Activated T-cell treated with anti-CD3 and anti-CD28 coated beads for 1 hour (primary cell): ENCODE results near the gene UBXN2A.

ENCODE experiments used
- DNase-seq: peaks from one replicate; pipeline ENCODE4 v3.0.0-alpha.2; 2020; ENCODE audit warnings: low read depth

The UBXN2A gene, protein sequence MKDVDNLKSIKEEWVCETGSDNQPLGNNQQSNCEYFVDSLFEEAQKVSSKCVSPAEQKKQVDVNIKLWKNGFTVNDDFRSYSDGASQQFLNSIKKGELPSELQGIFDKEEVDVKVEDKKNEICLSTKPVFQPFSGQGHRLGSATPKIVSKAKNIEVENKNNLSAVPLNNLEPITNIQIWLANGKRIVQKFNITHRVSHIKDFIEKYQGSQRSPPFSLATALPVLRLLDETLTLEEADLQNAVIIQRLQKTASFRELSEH

DNA sequence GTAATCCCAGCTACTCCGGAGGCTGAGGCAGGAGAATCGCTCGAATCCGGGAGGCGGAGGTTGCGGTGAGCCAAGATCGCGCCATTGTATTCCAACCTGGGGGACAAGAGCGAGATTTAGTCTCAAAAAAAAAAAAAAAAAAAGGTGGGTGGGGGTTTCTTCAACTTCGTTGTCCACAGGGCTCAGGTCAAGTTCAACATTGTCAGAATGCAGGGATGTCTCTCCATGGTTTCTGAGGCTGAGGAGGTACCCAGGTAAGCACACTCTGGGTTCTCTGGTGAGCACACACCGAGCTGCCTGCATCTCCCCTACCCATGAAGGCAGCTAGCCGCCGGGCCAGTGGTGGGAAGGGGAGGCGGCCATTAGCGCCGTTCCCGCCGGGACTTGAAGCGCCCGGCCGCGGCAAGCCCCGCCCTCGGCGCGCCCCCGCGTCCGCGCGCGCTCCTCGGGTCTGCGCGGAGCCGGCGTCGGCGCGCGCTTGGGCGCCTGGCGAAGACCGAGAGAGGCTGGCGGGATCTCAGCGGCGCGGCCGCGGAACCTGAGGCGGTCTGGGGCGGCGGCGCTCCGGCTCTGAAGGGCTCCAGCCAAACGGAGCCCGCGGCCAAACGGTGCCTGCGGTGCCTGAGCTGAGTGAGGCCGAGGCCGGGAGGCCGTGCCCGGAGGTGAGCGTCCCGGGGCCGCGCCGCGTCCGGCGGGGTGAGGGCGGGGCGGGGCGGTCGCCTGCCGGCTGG is at the start of gene UBXN2A:
Gene UBXN2A (plus strand): TSS at position 477 of the 731 bp plus-strand sequence. CDS start 17,852 bp downstream, outside the sequence.
- DNase-seq, result peak; percentile 64

DNA sequence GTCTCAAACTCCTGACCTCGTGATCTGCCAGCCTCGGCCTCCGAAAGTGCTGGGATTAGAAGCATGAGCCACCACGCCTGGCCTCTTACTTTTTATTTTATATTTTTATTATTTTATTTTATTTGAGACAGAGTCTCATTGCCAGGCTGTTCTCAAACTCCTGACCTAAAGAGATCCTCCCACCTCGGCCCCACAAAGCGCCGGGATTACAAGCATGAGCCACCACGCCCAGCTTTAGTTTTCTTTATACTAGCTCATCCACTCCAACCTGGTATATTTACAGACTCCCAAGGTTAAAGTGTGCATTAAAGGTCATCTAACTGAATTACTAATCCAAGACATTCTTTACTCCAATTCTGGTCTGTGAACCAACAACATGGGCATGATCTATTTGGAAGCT is 40.1 kb upstream of the UBXN2A start:
- no peak for DNase-seq

- DNase-seq, result no peak
Observed at GRCh38 chr2:23900541-23901322, 39.5 kb upstream of the UBXN2A start.

- no peak for DNase-seq
Observed at GRCh38 chr2:23901966-23902846, 38.1 kb upstream of the UBXN2A start.

DNA sequence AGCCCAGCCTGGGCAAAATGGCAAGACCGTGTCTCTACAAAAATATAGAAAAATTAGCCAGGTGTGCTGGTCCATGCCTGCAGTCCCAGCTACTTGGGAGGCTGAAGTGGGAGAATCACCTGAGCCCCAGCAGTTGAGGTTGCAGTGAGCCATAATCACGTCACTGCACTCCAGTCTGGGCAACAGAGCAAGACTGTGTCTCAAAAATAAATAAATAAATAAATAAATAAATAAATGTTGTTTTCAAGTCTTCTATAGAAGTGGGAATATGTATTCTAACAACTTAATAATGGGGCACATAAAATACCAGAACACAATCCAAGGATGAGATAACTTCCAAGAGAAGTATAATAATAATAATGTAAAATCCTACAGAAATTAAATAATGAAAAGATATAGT is 37.2 kb upstream of the UBXN2A start:
- DNase-seq, result no peak

DNA sequence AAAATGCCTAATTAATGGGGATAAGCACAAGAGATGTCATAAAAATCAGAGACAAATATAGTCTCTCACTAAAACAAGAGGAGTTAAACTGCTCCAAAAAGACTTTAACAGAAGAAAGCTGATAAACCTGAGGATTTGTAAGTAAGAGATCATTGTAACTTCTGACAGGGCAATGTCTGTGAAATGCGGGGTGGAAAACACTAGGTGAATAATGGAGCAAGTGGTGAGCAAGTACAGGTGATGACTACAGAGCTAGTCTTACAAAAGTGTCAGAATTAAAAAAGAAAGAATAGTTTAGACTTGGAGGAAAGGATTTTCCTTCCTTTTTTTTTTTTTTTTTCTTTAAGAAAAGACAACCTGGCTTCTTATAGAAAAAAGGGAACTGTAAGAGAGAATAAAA is 36.0 kb upstream of the UBXN2A start:
- no peak for DNase-seq

DNA sequence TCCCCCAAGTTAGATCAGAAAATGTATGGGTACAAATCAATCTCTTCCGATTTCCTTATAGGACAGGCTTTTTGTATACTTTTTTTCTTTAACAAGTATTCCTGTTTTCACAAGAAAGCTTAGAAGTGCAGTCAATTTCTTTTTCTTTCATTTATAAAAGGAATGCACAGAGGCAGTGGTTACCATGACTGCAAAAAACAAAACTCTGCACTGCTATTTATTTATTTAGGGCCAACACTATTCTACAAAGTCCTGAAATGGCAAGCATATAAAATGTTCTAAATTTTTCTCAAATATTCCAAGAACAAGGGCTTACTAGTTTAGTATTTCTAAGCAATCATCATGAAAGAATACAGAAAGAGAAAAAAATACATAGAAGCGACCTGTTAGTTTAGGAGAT is 35.6 kb upstream of the UBXN2A start:
- DNase-seq, result no peak

DNA sequence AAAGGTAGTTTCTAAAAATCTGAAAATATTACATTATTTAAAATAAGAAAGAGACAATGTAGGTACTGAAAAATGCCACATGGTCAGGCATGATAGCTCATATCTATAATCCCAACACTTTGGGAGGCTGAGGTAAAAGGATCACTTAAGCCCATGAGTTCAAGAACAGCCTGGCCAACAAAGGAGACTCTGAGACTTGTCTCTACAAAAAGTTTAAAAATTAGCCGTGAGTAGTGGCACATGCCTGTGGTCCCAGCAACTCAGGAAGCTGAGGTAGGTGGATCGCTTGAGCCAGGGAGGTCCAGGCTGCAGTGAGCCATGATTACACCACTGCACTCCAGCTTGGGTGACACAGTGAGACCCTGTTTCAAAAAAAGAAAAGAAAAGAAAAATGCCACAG is 35.1 kb upstream of the UBXN2A start:
- no peak for DNase-seq

- DNase-seq, result no peak
Observed at GRCh38 chr2:23912054-23912453, 28.2 kb upstream of the UBXN2A start.

DNA sequence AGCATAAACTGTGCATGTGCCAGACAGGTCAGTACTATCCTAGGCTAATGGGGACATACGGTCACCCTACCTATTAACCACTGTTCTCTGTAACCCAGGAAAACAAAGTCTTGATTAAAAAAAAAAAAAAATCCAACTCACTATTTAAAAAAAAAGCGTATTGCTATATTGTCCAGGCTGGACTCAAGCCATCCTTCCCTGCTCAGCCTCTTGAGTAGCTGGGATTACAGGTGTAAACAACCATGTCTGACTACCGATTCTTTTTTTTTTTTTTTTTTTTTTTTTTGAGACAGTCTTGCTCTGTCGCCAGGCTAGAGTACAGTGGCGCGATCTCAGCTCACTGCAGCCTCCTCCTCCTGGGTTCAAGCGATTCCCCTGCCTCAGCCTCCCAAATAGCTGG is 24.9 kb upstream of the UBXN2A start:
- DNase-seq, result no peak

- DNase-seq, result no peak
Observed at GRCh38 chr2:23916727-23917405, 23.4 kb upstream of the UBXN2A start.

GRCh38 chr2:23918837-23919489 is 21.3 kb upstream of the UBXN2A start:
- DNase-seq, result no peak

DNA sequence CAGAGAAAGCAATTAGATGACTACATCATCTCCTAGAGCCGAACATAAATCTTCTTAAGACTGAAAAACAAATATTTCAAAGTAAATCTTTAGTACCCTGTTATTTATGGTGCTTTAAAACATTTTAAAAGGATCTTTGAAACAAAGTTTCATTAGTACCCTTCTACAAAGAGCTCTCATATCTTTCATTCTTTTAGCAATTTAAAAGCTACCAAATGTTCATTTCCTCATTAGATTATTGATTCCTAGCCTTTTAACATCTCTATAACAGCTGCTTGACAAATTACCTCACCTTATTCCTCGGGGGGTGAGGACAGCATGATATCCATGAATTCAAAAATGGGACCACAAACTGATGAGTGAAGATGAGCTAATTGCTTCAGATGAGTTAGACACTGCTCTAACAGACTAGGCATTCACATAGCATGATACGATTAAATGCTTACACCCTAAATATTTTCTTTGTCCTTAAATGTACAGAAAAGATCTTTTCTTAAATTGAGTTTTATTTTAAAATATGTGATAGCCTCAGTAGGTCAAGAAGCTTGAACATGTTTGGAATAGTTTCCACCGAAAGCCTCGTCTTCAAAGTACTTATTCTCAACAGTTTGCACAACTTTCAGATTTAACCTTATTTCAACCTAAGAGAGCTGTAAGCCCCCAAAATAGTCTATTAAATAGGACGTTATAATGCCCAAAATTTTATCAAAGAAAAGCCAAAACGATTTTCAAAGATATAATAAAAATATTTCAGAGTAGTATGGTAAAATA is 15.5 kb upstream of the UBXN2A start:
- no peak for DNase-seq

GRCh38 chr2:23925702-23926289 is 14.5 kb upstream of the UBXN2A start:
- DNase-seq, result peak; percentile 27

- peak; percentile 10 for DNase-seq
Observed at GRCh38 chr2:23926290-23926749, 13.9 kb upstream of the UBXN2A start.

DNA sequence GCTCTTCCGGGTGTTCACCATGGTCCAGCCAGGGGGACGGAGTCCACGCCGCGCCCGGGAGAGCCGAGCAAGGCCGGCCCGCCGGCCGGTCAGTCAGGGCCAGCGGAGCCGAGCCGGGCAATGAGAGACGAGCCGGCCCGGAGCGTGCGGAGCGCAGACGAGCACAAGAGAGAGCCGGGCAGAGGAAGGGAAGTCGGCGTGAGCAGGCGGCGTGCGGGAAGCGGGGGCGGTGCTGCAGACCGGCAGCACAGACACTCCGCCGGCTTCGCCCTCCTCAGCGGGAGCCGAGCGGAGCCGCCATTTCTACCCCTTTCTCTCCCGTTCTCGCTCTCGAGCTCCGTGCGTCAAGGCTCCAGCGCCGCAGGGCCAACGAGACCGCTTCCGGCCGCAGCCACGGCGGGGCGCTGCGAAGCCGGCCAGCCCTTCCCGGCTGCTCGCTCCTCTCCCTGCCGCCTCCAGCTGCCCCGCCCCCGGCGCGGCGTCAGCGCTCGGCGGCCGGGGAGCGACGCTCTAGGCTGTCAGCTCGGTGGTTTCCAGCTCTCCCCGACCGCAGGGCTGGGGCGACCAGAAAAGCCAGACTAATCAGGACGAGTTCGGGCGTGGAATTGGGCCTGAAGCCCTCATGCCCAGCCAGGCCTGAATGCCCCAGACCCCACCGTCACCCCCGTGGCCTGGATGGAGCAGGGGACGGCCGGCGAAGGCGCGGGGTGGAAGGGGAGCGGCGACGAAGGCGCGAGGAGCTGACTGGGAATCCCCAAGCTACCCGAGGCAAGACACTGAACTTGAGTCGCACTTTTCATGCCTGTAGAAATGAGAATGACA is 13.3 kb upstream of the UBXN2A start, which contains the start of gene ATAD2B:
Gene ATAD2B (minus strand): TSS at position 374 of the 822 bp plus-strand sequence. CDS start 353 bp downstream, at position 21.
- peak; percentile 85 for DNase-seq

DNA sequence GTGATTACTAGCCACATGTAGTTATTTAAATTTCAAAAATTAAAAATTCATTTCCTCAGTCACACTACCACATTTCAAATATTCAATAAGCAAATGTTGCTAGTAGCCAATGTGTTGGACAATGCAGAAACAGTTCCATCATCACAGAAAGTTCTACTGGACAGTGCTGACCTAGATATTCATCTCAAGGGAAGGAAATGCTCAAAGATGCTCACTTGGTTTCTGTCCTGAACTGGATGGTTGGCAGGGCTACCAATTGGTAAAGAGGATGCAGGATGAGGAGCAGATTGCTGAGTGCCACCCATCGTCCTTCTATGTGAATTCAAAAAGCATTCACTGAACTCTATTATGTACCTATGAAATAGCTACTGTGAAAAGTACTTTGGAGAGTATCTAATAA is 6.0 kb upstream of the UBXN2A start:
- DNase-seq, result no peak
